DMS 273 (cell line): ENCODE measurements around the gene B4GALT4.
"Not testable (repeated sequence)": the region's sequence is repeated elsewhere in the genome, so short reads cannot be mapped to it uniquely, and the experiment has no call there.

Experiments used
- DNase-seq: peaks from one replicate; lab custom pipeline; 2025; ENCODE audit not compliant: unreplicated experiment; lab: John Stamatoyannopoulos, UW

The B4GALT4 gene

GRCh38 chr3:119240591-119241434, at the start of gene B4GALT4:
B4GALT4 (minus strand) TSS chr3:119240878; CDS start chr3:119230099, 10,779 bp downstream.
- DNase-seq: peak; percentile 98

GRCh38 chr3:119289404-119289770, 48.7 kb upstream of the B4GALT4 start:
- DNase-seq: no peak

- DNase-seq: no peak
Measured at GRCh38 chr3:119288669-119289403, 48.2 kb upstream of the B4GALT4 start.

GRCh38 chr3:119279584-119280243, 39.0 kb upstream of the B4GALT4 start:
- no peak for DNase-seq

GRCh38 chr3:119279101-119279554, 38.5 kb upstream of the B4GALT4 start:
- DNase-seq: peak; percentile 88

- DNase-seq: no peak
Measured at GRCh38 chr3:119276680-119277079, 36.0 kb upstream of the B4GALT4 start.

GRCh38 chr3:119270212-119270611, 29.5 kb upstream of the B4GALT4 start:
- DNase-seq: not testable (repeated sequence)

- no peak for DNase-seq
Measured at GRCh38 chr3:119261055-119261454, 20.4 kb upstream of the B4GALT4 start.

GRCh38 chr3:119259821-119260220, 19.1 kb upstream of the B4GALT4 start:
- no peak for DNase-seq

- no peak for DNase-seq
Measured at GRCh38 chr3:119258915-119259314, 18.2 kb upstream of the B4GALT4 start.

- peak; percentile 22 for DNase-seq
Measured at GRCh38 chr3:119257654-119258410, 17.2 kb upstream of the B4GALT4 start.

- DNase-seq: no peak
Measured at GRCh38 chr3:119257111-119257510, 16.4 kb upstream of the B4GALT4 start.

GRCh38 chr3:119255214-119255613, 14.5 kb upstream of the B4GALT4 start:
- DNase-seq: no peak

- peak; percentile 65 for DNase-seq
Measured at GRCh38 chr3:119245778-119246177, 5.1 kb upstream of the B4GALT4 start.

GRCh38 chr3:119243712-119244111, 3.0 kb upstream of the B4GALT4 start:
- DNase-seq: no peak

GRCh38 chr3:119243058-119243529, 2.4 kb upstream of the B4GALT4 start:
- not testable (repeated sequence) for DNase-seq

- DNase-seq: not testable (repeated sequence)
Measured at GRCh38 chr3:119242387-119243057, 1.8 kb upstream of the B4GALT4 start.

GRCh38 chr3:119240101-119240590, 532 bp downstream of the B4GALT4 start:
- DNase-seq: peak; percentile 64

GRCh38 chr3:119239206-119239820, 1.4 kb downstream of the B4GALT4 start:
- peak; percentile 44 for DNase-seq
